SIG-M5 treated with dmso at 0.1 percent for 504 hours (cell line): Measurements from ENCODE around the gene ANO8.

Experiments used
- DNase-seq: peaks from one replicate; lab custom pipeline; 2025; ENCODE audit not compliant: unreplicated experiment; lab: John Stamatoyannopoulos, UW

ANO8 gene

DNA sequence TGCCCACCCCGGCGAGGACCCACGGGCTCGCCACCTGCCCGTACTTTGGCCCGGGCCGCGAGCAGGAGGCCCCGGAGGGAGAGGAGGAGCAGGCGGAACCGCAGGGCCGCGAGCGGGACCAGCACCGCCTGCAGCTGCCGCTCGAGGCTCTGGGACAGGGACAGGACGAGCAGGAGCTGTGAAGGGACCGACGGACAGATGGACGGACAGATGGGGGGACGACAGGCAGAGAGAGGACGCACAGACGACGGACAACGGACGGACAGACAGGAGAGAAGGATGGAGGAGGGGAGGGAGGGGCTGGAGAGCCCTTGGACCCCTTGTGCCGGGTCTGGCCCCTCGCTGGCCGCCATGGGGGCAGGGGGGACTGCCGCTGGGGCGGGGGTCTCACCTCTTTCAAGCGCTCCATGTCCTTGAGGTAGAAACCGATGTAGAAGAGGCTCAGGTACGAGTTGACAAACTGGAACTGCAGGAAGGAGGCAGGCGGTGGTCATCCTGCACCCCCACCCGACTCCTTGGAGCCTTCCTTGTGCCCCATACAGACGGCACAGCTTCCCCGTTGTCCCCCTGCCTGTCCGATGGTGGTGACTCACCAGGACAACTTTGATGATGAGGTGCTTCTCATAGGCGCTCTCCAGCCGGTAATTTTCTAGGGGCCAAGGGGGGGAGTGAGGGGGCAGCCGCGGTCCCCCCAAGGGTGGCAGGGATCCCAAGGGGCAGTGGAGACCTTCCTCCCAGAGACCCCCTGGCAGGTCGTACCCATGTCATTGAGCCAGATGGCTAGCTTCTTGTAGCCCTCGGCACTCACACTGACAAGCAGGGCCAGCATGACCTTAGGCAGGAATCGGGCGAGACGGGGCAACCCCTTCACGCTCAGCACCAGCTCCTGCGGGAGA lies 5.0 kb downstream of the ANO8 start:
- no peak for DNase-seq

DNA sequence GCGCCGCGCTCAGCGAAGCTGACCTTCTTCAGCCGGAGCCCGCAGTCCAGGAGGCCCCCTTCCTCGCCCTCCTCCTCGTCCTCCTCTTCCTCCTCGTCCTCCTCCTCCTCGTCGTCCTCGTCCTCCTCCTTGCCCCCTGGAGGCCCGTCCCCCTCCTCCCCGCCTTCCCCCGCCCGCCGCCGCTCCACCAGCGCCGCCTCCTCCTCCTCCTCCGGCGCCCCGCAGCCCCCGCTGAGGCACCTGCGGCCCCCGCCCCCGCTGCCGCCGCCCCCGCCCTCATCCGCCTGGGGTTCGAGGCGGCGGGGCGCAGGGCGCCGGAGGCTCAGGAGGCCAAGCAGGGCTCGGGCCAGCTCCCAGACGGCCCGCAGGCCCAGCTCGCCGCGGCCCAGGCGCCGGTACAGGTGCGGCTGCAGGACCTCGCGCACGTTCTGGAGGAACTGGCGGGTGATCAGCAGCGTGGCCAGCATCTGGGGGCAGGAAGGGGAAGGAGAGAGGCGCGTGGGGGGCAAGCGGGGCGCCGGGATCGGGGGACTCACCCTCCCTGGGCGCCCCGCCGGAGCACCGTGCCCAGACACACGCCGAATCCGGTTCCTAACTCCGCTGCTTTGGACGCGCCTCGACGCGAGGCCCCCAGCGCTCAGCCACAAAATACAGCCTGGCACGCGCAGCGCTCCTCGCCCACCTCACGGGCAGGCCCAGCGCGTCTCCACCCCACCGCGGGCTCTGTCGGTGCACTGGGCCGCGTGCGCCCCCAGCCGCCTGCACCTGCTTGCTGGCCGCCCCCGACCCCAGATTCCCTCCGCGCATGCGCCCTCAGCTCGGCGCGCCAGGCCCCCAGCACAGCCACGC lies 5.9 kb downstream of the ANO8 start:
- no peak for DNase-seq

DNA sequence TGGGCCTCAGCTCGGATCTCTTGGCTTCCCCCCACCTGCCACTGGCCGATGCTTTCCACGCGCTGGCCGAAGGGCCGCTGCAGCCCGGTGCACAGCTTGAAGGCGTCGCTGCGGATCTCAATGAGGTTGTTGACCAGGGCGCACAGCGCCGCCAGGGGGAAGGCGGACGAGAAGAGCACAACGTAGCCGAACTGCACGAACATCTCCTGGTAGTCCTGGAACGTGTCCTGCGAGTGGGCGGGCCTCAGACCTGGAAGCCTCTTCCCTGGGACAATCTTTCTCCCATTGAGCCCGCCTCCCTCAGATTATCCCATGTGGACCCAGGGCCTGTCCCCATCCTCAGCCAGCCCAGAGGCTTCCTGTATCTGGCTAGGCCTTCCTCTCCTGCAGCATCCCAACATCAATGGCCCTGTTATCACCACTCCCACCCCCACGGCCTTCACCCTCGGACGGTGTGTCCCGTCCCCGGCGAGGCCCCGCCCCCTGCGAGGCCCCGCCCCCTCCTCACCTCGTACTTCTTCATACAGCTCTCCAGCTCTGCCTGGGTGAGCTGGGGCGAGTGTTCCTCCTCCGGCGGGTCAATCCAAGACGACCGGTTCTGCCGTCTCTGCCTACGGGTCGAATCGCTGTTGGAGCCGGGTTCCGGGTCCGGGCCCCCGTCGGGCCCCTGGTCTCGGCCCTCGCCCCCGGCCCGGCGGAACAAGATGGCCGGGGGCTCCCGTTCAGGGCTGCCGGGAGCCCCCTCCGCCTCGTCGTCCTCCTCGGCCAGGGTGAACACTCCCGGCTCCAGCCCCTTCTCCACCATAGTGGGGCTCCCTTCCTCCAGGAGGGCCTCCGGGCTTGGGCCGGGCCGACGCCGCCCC lies 6.8 kb downstream of the ANO8 start:
- peak; percentile 28 for DNase-seq

DNA sequence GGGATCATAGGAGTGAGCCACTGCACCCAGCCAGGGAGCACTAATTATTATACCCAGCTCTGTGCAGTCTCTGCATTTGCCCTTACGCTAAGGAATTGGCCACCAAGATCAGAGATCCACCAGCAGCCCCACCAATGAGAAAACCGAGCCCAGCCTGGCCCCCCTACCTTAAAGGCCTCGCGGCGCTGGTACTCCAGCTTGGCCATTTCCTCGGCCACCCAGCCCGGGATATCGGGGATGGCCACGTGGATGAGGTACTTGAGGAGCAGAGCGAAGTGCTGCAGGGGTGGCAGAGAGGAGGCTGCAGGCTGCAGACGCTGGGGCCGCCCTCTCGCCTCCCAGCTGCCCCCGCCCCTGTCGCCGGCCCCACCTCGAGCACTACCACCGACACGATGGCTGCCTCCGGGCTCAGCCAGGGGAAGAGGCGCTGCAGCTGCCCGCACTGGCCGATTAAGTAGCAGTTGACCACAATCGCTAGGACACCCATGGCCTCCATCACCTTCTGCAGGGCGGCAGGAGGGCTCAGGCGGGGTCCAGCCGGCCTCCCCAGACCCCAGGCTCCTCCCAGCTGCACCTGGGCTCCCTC lies 7.5 kb downstream of the ANO8 start:
- DNase-seq: no peak

DNA sequence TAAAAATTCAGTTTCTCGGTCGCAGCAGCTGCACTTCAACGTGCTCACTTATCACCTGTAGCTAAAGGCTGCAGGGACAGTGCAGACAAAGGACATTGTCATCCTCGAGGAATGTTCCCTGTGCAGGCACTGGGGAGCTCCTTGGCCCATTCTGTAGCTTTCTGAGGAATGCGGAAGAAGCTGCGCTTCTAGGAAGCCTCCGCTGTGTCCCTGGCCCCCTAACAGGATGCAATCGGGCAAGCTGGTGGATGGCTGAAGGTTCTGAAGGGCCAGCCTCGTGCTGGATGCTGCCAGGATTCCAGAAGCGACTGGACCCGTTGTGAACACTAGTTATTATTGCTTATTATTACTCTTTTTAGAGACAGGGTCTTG lies 8.1 kb downstream of the ANO8 start:
- DNase-seq: no peak

DNA sequence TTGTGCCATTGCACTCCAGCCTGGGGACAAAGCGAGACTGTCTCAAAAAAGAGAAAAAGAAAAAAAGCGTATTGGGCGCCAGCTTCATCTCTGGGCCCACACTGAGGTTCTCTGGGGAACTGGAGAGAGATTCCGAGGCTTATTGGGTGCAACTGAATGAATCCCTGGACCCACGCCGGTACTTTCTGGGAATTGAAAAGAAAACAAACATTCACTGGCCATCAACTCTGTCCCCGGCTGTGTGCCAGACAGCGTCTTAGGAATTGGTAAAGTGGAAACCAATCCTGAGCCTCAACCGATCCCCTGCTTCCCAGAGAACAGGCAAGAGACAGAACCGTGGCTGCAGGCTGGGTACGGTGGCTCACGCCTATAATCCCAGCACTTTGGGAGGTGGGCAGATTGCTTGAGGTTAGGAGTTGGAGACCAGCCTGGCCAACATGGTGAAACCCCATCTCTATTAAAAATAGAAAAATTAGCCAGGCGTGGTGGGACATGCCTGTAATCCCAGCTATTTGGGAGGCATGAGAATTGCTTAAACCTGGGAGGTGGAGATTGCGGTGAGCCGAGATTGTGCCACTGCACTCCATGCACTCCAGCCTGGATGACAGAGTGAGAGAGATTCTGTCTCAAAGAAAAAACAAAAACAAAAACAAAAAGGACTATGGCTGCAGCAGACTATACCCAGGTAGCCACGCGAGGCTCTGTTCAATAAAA lies 8.6 kb downstream of the ANO8 start:
- no peak for DNase-seq

DNA sequence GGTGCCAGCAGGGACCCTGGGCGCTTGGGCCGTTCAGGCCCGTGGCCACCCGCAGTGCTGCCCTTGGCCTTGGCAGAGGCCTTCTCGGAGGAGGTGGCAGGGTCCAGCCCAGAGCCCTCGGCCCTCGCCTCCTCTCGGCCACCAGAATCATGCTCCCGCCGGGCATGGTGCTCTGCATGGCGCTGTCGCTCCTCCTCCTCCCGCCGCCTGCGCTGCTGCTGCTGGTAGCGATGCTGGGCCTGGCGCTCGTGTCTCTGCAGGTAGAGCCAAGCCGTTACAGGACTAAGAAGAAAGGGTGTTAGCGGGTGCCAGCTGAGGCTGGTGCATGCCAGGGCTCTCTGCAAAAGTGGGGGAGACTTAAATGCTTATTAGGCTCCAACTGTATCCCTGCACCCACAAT lies 9.5 kb downstream of the ANO8 start:
- DNase-seq: no peak

DNA sequence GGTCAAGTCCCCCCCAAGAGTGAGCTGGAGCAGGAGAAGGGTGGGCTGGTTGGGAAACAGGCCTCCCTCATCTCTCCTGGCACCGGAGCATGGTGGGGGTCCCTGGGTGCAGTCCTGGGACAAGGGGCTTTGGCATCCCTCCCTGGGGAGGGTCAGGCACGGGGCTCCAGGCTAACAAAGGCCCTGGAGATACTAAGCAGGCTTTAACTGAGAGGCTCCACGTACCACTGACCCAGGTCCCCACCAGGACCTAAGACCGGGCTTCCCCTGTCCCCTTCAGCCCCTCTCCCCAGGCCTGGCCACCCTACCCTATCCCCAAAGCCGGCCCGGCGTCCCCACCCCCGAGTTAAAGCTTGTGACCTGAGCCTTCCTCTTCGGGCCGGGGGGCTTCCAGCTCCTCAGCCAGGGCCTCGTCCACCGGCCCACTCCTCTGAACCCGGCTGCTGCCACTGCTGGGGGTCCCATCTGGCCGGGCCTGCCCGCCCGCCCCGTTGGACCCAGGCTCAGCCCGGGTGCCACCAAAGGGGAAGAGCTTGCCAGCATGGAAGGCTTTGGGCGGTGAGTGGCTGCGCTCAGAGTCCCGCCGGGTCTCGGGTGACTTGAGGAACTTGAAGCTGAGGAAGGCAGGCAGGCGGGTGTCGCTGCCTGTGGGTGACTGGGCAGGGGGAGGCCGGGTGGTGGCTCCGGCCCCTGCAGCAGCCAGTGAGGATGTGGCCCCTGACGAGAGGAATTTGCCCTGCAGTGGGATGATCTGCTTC lies 10.1 kb downstream of the ANO8 start:
- no peak for DNase-seq

DNA sequence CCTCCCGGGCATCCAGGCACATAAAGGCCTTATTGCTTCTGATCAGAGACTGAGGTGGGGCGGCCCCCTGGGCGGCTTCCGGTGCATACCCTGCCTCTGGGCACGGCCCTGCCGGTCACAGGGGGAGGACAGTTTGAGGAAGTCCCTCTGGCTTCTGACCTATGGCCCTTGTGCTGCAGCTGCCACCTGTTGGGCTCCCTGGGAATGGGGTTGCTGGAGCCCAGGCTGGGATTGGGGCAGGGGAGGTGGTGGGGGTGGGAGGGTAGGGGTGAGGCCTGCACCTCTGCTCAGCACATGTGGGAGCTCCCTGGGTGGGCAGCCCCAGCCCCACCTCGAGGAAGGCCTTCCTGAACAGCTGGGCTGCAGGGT lies 10.7 kb downstream of the ANO8 start:
- DNase-seq: no peak

DNA sequence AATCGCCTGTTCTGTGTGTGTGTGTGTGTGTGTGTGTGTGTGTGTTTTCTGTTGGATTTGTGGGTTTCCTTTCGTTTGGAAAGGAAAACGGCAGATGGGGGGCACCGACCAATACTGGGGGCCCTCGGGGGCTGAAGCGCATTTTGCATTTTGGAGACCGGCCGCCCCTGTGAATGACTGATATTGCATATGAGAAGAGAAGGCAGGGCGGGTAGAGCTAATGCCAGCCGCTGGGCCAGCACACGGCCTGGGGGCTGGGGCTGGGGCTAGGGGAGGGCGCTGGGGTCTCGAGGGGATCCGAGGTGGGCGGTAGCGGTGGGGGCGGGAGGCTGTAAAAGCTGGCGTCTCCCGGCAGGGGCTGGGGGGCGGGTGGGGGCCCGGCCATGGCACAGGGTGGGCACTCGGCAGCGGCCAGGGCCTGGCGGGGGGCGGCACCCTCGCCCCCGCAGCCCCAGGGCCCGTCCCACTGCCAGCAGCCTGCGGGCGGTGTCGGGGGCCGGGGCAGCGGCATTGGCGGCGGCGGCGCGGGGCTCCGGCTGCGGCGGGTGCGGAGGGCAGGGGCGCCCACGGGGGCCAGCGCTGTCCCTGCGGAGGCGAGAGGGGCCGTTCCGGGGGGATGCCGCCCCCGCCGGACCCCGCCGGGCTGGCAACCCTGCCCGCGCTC lies 11.2 kb downstream of the ANO8 start:
- no peak for DNase-seq

DNA sequence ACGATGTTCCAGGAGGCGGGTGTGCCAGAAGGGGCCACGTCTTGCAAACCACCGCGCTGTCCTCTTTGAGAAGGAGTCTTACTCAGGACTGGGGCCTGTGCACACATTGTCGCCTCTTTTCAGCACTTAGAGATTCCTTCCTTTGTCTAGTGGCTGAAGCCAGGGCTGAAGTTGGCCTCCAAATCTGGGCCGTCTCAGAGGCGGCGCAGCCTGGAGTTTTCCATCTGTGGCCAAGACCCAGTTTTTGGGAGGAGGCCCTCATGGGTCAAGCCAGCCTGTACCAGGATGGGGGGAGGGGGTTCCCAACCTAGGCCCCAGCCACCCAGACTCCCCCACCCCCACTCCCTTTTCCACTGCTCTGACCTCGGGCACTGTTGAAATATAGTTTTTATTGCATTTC lies 11.8 kb downstream of the ANO8 start:
- no peak for DNase-seq

DNA sequence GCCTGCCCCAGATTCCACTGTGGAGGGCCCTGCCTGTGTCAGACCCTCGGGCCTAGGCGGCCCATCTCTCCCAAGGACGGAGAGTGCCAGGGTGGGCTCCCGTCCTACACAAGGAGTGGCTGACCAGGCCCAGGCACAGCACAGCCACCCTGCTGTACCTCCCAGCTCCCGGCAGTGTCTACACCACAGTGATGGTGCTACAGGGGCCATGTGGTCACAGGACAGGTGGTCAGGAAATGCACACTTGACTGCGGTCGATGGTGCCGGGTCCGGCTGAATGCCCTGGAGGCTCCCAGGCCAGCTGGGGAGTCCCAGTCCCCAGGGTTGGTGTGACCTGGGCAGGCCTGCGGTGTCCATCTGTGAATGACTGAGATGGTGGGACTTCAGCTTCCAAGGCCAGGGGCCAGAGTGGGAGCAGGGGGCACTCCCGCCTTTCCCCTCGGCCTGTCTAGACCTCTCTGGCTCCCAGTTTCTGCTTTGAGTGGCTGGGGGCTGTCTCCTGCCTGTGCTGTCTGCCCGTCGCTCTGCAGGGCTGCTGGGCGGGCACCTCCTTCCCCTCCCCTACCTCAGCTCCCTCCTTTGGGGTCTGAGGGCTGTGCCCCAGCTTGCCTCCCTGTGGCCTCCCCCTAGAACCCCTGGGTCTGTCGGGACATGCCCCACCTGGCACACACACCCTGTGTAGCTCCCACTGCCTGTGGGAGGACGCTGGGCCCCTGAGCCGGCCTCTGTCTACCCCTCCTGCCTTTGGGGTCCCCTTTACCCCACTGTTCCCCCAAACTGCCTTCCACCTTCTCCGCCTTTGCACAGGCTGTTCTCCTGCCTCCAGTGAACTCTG lies 12.8 kb downstream of the ANO8 start:
- no peak for DNase-seq

DNA sequence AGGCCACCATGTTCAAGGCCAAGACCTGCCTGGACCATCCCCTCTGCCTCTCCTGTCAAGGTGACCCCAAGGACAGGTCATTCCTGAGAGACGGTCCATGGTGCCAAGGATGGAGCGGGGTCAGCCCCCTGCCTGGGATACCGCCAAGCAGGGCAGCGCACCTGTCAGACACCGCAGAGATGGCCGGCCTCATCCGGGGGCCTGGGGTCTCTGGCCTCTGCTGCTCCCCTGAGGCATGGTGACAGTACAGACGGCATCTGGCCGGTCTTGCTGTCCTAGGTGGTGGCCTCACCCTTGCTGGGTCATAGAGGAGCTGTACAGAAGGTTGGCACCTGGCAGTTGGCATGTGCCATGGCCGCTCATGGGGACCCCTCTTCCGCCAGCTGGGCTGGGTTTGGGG lies 14.2 kb downstream of the ANO8 start:
- no peak for DNase-seq

DNA sequence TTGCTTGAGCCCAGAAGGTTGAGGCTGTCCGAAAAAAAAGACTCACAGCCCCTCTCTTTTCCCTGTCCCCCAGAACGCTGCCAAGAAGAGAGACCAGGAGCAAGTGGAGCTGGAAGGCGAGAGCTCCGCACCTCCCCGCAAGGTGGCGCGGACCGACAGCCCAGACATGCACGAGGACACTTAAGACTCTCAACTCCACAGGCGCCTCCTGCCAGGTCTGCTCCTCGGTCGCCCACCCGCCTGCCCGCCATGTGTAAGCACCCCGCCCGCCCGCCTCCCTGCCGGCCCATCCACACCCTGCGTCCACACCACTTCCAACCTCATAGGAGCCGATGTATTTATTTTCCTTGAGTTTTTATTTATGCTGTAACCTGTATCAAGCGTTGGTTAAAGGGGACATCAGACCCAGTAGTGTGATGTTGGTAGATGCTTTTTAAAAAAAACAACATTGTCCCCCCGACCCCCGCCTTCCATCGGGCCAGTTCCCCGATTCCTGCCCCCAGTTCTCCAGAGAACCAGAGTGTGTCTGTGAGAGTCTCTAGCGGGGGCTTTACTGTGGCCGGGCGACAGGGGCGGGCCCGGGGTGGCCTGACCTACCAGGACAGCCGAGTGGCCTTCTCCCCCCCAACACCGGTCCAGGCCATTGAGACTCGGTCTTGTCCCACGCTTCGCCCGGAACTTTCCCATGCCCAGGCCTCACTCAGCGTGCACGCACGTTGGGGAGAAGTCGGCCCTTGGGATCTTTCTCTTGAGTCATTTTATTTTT lies 15.0 kb downstream of the ANO8 start:
- DNase-seq: no peak

DNA sequence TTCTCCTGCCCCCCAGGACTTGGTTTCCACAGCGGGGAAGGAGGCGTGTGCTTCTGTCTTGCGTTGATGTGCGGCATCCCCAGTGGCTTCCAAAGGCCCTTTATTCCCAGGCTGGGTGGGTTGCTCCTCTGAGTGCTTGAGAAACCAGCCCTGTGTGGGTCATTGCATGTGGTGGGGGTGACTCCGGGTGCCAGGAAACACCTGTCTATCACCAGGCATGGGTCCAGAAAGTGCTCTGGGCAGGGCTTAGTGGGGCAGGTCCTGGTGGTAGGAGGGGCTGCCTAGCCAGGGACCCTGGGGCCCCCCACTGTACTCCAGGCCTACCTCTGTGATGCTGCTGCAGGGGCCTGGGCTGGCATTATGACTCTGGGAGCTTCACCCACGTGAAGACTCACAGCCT lies 15.7 kb downstream of the ANO8 start:
- no peak for DNase-seq

DNA sequence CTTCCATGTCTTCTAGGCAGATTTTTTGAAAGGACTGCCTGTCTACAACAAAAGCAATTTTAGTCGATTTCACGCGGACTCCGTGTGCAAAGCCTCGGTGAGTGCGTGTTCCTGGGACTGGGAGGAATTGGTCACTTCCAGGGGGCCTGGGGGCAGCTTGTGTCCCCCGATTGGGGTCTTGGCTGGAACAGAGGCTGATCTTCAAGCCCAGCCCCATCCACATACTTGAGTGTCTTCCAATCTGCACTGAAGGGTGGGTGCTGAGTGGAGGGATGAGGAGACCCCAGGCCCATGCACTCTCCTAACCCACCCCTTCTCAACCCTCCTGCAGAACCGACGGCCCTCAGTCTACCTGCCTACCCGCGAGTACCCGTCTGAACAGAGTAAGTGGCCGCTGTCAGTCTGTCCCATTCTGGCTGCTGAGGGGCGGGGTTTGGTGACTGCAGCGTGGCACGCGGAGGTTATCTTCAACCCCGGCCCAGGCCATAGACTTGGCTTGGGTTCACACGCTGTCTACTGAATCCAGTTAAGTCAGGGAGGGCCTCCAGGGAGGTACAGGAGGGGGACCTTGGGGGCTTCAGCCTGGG lies 20.6 kb downstream of the ANO8 start:
- no peak for DNase-seq
